Caco-2 (cell line): ENCODE measurements around the gene SP100. TPM values are rescaled to one million over a fixed set of nuclear protein-coding genes. Genes with fewer than 3 reads are reported as not detected.
"Not testable (repeated sequence)": the region's sequence is repeated elsewhere in the genome, so short reads cannot be mapped to it uniquely, and the experiment has no call there.

Experiments
- BruUV-seq: library from RNA; stranded (reverse); fragments of 400-500 nt; replicated peaks from 2 replicates; lab custom pipeline; 2021; lab: Mats Ljungman, UMichigan
- CTCF ChIA-PET: fragments of 300-600 bp; sonication (Branson Sonifier 250); formaldehyde crosslinking; loops from one replicate; lab custom pipeline; 2022; ENCODE audit warnings: antibody characterized with exemption; lab: Charles Lee
- POLR2A ChIA-PET: fragments of 300-600 bp; sonication (Branson Sonifier 250); formaldehyde crosslinking; loops from one replicate; lab custom pipeline; 2022; ENCODE audit warnings: antibody characterized with exemption; lab: Charles Lee
- DNase-seq, 2 experiments: peaks; one replicate each; pipeline versions ENCODE4 v3.0.0 to v3.0.0-alpha.2; 2020 to 2022
- H3K27me3 ChIP-seq: replicated peaks from 2 replicates; pipeline ENCODE4 v1.6.0; 2011; ENCODE audit warnings: low read length; ENCODE audit not compliant: control insufficient read depth, insufficient read depth
- H3K36me3 ChIP-seq: 2 replicates; pipeline ENCODE4 v1.5.1; 2011; ENCODE audit warnings: low read length; ENCODE audit not compliant: control insufficient read depth, insufficient read depth
- H3K4me1 ChIP-seq: fragments of 250-450 bp; sonication (Bioruptor Pico); 2 replicates; pipeline ENCODE4 v1.5.1; 2020; ENCODE audit warnings: mild to moderate bottlenecking
- H3K4me3 ChIP-seq: 2 replicates; pipeline ENCODE4 v1.5.1; 2011; ENCODE audit warnings: low read depth, mild to moderate bottlenecking, control low read depth, low read length
- H3K9me3 ChIP-seq: fragments of 250-450 bp; sonication (Bioruptor Pico); 2 replicates; pipeline ENCODE4 v1.5.1; 2020; ENCODE audit warnings: mild to moderate bottlenecking, moderate library complexity
- H3K27ac Mint-ChIP-seq: one replicate; pipeline ENCODE4 v1.8.0; 2022; ENCODE audit warnings: mixed read lengths; ENCODE audit not compliant: unreplicated experiment
- H3K27me3 Mint-ChIP-seq: one replicate; pipeline ENCODE4 v1.8.0; 2022; ENCODE audit warnings: mixed read lengths; ENCODE audit not compliant: insufficient read depth, unreplicated experiment
- H3K36me3 Mint-ChIP-seq: one replicate; pipeline ENCODE4 v1.8.0; 2022; ENCODE audit warnings: mild to moderate bottlenecking, mixed read lengths; ENCODE audit not compliant: insufficient read depth, unreplicated experiment
- H3K4me1 Mint-ChIP-seq: one replicate; pipeline ENCODE4 v1.8.0; 2022; ENCODE audit warnings: low read depth, mixed read lengths; ENCODE audit not compliant: unreplicated experiment
- H3K4me3 Mint-ChIP-seq: one replicate; pipeline ENCODE4 v1.8.0; 2022; ENCODE audit warnings: mild to moderate bottlenecking, moderate library complexity, mixed read lengths; ENCODE audit not compliant: unreplicated experiment
- H3K9me3 Mint-ChIP-seq: one replicate; pipeline ENCODE4 v1.8.0; 2022; ENCODE audit warnings: mixed read lengths; ENCODE audit not compliant: unreplicated experiment
- intact Hi-C: fragments of 100-400 bp; cut with micrococcal nuclease; formaldehyde crosslinking; loops from one replicate; pipeline ENCODE4 v1.10.0; 2022; ENCODE audit not compliant: unreplicated experiment
- total RNA-seq: library from RNA; stranded (reverse); gene quantifications from 2 replicates; pipeline ENCODE4 v1.2.3, GENCODE V29; 2022
- TF ChIP-seq, protein P1 (sequence below), 2 experiments: fragments of 200-600 bp in 1 of 2; IDR thresholded peaks; 1 replicate in 1 of 2; 2 replicates in 1 of 2; pipeline versions ENCODE4 v1.5.1 to v1.8.0; 2011 to 2022; ENCODE audit warnings: antibody characterized with exemption in 1 of 2, control low read depth in 1 of 2, inconsistent platforms in 1 of 2, low read depth in 1 of 2, low read length in 1 of 2, mild to moderate bottlenecking in 1 of 2, moderate library complexity in 1 of 2; ENCODE audit not compliant: insufficient read depth in 1 of 2, severe bottlenecking in 1 of 2, unreplicated experiment in 1 of 2

SP100 gene
- total RNA-seq, 1 experiment from 2014 or later, result 7.8 TPM

DNA sequence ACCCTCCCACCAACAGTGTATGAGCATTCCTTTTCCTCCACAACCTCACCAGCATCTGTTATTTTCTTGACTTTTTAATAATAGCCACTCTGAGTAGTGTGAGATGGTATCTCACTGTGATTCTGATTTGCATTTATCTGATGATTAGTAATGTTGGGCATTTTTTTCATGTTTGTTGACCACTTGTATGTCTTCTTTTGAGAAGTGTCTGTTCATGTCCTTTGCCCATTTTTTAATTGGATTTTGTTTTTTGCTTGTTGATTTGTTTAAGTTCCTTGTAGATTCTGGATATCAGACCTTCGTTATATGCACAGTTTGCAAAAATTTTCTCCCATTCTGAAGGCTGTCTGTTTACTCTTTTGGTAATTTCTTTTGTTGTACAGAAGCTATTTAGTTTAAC lies 59.1 kb downstream of the SP100 start:
- H3K27me3 Mint-ChIP-seq, result no peaks in the 10 kb centered on the region
- Histone ChIP-seq H3K4me3 (no peak overlapping the region), H3K4me1 (no peaks in the 10 kb centered on the region), H3K36me3 (no peaks in the 10 kb centered on the region), H3K27me3 (no peaks in the 10 kb centered on the region), H3K9me3 (no peaks in the 10 kb centered on the region)
- peaks cover 7% of the 10 kb centered on the region for H3K9me3 Mint-ChIP-seq
- ChIA-PET POLR2A (no interaction called here), CTCF (no interaction called here)
- no peak overlapping the region for H3K4me3 Mint-ChIP-seq
- no peak overlapping the region for H3K27ac Mint-ChIP-seq
- no peaks in the 10 kb centered on the region for H3K4me1 Mint-ChIP-seq
- H3K36me3 Mint-ChIP-seq, result no peaks in the 10 kb centered on the region
- BruUV-seq, result no TSS peak
- intact Hi-C loops, result no loop called here
- no peak for DNase-seq
- TF ChIP-seq, protein P1, sequence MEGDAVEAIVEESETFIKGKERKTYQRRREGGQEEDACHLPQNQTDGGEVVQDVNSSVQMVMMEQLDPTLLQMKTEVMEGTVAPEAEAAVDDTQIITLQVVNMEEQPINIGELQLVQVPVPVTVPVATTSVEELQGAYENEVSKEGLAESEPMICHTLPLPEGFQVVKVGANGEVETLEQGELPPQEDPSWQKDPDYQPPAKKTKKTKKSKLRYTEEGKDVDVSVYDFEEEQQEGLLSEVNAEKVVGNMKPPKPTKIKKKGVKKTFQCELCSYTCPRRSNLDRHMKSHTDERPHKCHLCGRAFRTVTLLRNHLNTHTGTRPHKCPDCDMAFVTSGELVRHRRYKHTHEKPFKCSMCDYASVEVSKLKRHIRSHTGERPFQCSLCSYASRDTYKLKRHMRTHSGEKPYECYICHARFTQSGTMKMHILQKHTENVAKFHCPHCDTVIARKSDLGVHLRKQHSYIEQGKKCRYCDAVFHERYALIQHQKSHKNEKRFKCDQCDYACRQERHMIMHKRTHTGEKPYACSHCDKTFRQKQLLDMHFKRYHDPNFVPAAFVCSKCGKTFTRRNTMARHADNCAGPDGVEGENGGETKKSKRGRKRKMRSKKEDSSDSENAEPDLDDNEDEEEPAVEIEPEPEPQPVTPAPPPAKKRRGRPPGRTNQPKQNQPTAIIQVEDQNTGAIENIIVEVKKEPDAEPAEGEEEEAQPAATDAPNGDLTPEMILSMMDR (IDR thresholded peaks at IDR 0.05; ENCODE audit: insufficient read depth in 1 of 2, low read depth in 1 of 2, low read length in 1 of 2, severe bottlenecking in 1 of 2, unreplicated experiment in 1 of 2), result no peak

DNA sequence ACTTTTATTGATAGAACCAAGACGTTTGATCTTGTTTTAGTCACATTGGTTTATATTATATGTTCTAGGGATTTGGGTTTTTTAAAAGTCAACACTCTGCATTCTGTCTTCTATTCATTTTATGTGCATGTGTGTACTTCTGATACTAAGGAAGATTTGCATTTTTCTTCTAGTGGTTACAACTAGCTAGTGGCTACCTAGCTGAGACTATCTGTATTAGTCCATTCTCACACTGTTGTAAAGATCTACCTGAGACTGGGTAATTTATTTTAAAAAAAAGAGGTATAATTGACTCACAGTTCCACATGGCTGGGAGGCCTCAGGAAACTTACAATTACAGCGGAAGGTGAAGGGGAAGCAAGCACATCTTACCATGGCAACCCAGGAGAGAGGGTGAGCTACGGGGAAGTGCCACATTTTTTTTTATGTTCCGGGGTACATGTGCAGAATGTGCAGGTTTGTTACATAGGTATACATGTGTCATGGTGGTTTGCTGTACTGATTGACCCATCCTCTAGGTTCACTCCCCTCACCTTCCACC lies 69.9 kb downstream of the SP100 start:
- no peak overlapping the region for H3K4me3 ChIP-seq
- no peaks in the 10 kb centered on the region for H3K4me1 Mint-ChIP-seq
- no peaks in the 10 kb centered on the region for H3K27me3 Mint-ChIP-seq
- no peaks in the 10 kb centered on the region for H3K36me3 Mint-ChIP-seq
- intact Hi-C loops, result no loop called here
- H3K9me3 ChIP-seq, result no peaks in the 10 kb centered on the region
- CTCF ChIA-PET, result no interaction called here
- no peaks in the 10 kb centered on the region for H3K36me3 ChIP-seq
- H3K27me3 ChIP-seq, result no peaks in the 10 kb centered on the region
- no peaks in the 10 kb centered on the region for H3K4me1 ChIP-seq
- no peak overlapping the region for H3K4me3 Mint-ChIP-seq
- peaks cover 7% of the 10 kb centered on the region for H3K9me3 Mint-ChIP-seq
- no peak for DNase-seq
- no peak overlapping the region for H3K27ac Mint-ChIP-seq
- POLR2A ChIA-PET, result no interaction called here
- BruUV-seq, result no TSS peak
- TF ChIP-seq, protein P1 (IDR thresholded peaks at IDR 0.05; ENCODE audit: insufficient read depth in 1 of 2, low read depth in 1 of 2, low read length in 1 of 2, severe bottlenecking in 1 of 2, unreplicated experiment in 1 of 2), result no peak

DNA sequence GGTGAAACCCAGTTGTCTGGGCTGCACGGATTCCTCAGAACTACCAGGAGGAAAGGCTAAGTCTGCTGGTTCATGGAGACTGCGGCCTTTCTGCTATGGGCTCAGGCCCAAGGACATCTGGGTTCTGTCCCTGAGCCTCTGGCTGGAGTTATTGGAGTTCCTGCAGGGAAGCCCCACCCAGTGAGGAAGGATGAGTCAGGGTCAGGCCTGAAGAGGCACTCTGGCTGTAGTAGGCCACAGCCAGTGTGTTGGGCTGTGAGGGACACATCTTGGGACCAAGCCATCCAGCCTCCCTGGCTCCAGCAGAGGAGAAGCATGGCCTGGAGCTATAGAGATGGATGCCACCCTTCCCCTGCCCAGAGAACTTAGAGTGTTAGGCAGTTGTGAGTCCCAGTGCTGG lies 75.2 kb downstream of the SP100 start:
- H3K27ac Mint-ChIP-seq, DNase-seq, intact Hi-C loops, H3K36me3 ChIP-seq, H3K9me3 Mint-ChIP-seq, BruUV-seq, H3K4me3 ChIP-seq, H3K9me3 ChIP-seq, CTCF ChIA-PET, POLR2A ChIA-PET, H3K27me3 Mint-ChIP-seq, H3K4me1 Mint-ChIP-seq, H3K27me3 ChIP-seq, H3K4me1 ChIP-seq, H3K36me3 Mint-ChIP-seq, H3K4me3 Mint-ChIP-seq: not testable (repeated sequence)

DNA sequence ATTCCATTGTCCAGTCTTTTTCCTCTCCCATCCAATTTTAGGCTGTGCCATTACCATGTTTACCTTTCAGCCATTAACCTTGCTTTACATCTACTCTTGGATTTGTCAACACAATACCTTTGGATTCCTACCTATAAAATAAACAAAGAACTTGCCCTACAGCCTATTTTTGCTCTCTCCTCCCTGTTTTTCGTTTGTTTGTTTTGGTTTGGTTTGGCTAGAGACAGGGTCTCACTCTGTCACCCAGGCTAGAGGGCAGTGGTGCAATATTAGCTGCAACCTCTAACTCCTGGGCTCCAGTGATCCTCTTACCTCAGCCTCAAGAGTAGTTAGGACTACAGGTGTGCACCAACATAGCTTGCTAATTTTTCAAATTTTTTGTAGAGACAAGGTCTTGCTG lies 76.1 kb downstream of the SP100 start:
- Histone ChIP-seq H3K36me3 (no peaks in the 10 kb centered on the region), H3K4me1 (no peaks in the 10 kb centered on the region), H3K27me3 (no peaks in the 10 kb centered on the region), H3K9me3 (no peaks in the 10 kb centered on the region), H3K4me3 (no peak overlapping the region)
- no peaks in the 10 kb centered on the region for H3K36me3 Mint-ChIP-seq
- H3K27me3 Mint-ChIP-seq, result peaks cover 2% of the 10 kb centered on the region
- no peak for DNase-seq
- intact Hi-C loops, result no loop called here
- CTCF ChIA-PET, result no interaction called here
- H3K4me1 Mint-ChIP-seq, result no peaks in the 10 kb centered on the region
- no TSS peak for BruUV-seq
- peaks cover 7% of the 10 kb centered on the region for H3K9me3 Mint-ChIP-seq
- TF ChIP-seq, protein P1 (IDR thresholded peaks at IDR 0.05; ENCODE audit: insufficient read depth in 1 of 2, low read depth in 1 of 2, low read length in 1 of 2, severe bottlenecking in 1 of 2, unreplicated experiment in 1 of 2), result no peak
- POLR2A ChIA-PET, result no interaction called here
- no peak overlapping the region for H3K27ac Mint-ChIP-seq
- H3K4me3 Mint-ChIP-seq, result no peak overlapping the region
